ELF-1 (cell line): ENCODE measurements around the gene SIL1.
"Not testable (repeated sequence)": the region's sequence is repeated elsewhere in the genome, so short reads cannot be mapped to it uniquely, and the experiment has no call there.

Experiments used
- DNase-seq: peaks from one replicate; pipeline ENCODE4 v3.0.0-alpha.2; 2016; ENCODE audit warnings: low read depth, low spot score

The SIL1 gene

DNA sequence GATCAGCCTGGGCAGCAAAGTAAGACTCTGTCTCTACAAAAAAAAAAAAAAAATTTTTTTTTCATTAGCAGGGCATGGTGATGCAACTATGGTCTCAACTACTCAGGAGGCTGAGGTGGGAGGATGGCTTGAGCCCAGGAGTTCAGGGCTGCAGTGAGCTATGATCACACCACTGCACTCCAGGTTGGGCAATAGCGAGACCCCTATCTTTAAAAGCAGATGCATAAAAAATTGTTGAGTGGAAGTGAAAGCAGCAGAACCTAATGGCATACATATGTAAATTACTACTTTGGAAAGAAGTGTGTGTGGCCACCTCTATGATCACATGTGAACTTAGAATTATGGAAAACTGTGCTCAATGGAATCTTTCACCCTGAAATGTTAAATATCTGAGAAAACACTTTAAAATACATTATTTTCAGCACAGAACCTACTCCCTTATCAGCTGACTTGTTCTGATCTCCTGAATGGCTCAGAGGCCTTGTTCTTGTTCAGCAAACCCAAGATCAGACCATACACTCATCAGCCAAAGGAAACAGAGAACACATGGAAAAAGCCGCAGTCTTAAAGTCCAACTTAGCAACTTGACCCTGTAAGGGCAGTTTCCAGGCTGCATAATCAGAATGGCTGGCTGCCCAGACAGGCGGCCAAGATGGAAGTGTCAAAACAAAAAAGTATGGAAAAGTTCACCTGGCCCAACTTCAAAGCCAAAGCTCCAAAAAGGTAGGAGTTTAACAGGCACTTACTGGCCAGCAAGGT is 56.5 kb downstream of the SIL1 start:
- DNase-seq = no peak

DNA sequence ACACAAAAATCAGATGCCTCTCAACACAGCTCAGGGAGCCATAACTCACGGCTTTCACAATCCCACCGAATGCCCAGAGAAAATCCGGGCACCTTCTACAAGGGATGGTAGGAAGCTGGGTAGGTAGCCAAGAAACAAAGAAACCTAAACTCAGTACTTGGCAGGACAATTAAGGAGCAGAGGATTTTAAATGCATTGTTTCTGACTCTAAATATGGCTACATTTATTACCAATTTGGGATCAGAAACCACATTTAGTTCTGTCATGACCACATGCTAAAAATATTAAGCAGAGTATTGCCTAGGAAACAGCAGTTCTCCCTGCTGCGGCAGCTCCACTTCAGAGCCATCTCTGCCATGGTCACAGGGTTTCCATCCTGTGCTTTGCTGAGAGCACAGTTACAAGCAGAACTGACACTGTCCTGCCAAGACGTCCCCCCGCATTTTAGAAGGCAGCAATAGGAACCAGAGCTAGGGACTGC is 57.5 kb downstream of the SIL1 start:
- no peak for DNase-seq

DNA sequence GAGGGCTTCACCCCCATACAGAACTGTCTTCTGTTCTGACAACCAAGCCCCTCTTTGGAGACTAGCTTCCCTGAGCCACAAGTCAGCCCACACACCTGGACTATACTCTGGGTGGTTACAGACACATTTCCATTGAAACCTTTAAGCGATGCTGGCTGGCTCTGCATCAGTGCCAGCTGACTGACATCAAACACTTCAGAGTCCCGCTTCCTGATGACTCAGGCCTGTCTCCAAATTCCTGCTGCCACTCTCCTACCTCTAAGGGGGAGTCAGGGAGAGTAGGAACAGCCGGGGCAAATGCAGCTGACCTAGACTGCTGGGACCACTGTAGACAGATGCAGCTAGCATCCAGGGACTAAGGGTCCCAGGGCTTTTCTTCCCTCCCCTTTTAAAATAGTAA is 59.4 kb downstream of the SIL1 start:
- peak; percentile 27 for DNase-seq

DNA sequence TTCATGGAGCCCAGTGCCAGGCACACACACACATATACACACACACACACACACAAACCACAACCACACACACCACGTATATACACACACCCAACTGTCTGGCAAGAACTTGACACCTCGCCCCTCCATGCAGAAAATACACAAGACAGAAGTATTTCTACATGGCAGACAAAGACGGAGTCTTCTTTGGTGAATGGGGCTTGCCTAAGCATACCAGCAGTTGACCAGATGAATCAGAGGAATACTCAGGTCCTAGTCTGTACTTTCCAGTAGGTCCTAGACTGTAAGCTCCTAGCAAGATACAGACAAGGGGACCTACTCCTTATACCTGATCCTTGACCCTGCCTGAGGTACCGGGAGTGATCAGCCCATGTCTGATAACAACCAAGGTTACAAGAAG is 60.1 kb downstream of the SIL1 start:
- DNase-seq = no peak

DNA sequence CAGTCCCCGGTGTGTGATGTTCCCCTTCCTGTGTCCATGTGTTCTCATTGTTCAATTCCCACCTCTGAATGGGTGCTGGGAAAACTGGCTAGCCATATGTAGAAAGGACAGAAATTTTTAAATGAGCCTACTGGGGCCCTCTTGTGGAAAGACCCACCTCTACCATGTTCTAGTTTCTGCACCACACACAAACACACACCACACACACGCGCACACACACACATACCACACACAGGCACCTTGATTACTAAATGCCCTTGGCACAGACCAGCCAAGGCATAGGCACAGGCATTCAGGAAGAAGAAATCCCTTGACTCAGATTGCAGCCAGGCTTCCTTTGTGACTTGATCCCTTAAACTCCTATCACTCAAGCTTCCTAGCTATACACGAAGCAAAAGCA is 60.5 kb downstream of the SIL1 start:
- DNase-seq = peak; percentile 42

DNA sequence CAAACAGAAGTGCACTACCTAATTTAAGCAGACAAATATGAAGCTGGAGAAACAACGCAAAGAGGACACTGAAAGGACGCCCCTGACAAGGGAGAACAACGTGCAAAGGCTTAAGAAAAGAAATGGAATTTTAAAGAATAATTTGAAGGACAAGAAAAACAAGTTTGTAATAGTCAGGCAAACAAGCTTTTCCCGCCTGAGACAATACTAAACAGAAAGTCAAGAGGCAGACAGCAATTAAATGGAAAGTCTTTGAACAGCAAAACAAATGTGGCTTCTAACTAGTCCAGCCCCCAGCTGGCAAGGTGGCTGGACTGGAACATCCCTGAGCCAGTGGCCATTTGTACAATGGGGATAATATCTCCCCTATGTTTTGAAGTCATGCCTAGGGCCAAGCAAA is 63.3 kb downstream of the SIL1 start:
- peak; percentile 31 for DNase-seq

DNA sequence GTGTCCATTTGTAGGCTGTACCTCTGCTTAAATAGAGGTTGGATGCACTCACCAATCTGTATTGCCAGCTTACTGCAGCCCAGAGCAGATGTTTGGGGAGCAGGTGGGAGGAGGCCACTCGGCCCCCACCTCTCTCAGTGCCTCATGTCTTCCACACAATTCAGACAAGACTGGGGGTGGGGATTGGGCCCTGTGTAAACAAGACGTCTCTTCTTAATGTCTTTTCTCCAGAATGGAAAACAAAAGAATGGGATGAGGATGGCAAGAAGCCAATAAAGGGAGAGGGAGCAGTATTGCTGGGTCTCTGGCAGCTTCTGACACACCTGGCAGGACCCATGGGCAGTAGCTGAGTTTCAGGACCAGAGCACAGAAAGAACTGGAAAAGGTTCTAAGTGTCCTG is 64.9 kb downstream of the SIL1 start:
- DNase-seq = no peak

DNA sequence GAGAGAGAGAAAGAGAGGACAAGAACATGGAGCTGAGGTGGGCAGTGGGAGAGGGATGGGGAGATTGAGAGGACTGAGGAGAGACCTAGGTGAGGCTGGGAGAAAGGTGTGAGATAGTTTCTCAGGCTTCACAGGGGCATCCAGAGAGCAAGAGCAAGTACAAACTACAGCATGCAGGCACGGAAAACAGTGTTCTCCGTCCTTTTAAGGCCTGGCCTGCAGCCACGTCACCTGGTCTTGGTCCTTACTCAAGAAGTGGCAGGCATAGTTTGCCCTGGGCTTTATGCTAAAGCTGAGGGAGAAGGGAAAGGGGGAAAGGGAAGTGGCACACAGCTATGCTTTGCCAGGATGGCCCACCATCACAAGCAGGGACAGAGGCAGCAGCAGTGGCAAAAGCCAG is 65.7 kb downstream of the SIL1 start:
- no peak for DNase-seq

DNA sequence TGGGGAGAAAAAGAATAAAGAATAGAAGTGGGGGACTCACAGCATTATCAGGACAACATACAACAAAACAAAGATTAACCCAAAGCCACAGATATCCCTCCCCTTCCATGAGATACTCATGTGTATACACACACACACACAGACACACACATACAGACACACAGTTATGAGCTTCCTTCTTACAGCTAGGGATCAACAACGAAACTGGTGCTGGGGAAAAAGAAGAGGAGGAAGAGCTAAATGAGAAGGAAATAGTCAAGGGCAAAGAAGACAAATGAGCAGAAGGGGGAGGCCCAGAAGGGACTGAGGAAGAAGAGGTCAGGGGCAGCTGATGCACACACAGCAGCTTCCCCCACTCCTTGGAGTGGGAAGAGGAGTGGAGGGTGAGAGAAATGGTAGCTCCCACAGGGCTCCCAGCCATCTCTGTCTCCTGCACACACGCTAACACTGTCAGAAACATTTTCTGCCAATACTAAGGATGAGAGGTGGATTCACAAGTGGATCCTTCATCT is 66.2 kb downstream of the SIL1 start:
- DNase-seq = no peak

DNA sequence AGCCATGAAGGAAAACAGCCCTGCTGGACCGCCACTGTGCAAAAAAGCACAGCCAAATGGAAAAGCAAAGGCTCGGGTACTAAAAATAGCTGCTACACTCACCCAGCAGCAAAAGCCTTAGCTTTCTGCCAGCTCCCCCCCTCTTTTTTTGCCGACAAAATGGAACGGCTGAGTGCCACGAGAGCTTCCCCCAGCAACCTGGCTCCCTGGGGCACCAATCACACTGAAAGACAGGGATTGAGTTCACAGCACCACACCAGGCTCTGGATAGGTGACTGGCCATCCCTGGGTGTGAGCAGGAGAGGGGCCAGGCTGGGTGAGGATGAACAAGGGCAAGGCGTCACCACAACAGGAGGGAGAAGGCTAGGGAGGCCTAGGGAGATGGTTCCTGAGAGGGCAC is 66.7 kb downstream of the SIL1 start:
- peak; percentile 40 for DNase-seq

DNA sequence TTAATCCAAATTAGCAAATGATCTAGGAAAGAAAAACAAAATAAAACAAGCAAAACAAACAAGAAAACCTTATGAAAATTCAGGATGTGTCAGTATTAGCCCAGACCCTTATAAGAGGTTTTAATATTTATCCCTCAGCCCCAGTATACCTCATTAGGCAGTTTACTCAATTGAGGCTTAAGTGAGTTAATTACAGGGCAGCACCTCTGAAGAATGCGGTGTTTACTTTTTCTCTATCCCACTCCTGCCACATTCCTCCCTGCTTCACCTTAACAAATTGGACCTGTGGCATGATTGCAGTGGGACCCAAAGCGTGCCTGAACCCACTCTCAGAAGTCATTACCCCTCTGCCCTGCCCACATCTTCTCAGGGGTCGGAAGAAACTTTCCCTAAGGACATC is 67.1 kb downstream of the SIL1 start:
- no peak for DNase-seq

DNA sequence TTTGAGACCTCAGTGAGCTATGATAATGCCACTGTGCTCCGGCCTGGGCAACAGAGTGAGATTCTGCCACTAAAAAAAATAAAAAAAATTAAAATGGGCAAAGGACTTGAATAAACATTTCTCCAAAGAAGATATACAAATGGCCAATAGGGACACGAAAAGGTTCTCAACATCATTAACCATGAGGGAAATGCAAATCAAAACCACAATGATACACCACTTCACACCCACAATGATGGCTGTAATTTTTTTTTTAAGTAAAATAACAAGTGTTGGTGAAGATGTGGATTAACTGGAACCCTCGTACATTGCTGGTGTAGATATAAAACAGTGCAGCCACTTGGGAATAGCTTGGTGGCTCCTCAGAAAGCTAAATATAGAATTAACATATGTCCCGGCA is 68.0 kb downstream of the SIL1 start:
- no peak for DNase-seq

DNA sequence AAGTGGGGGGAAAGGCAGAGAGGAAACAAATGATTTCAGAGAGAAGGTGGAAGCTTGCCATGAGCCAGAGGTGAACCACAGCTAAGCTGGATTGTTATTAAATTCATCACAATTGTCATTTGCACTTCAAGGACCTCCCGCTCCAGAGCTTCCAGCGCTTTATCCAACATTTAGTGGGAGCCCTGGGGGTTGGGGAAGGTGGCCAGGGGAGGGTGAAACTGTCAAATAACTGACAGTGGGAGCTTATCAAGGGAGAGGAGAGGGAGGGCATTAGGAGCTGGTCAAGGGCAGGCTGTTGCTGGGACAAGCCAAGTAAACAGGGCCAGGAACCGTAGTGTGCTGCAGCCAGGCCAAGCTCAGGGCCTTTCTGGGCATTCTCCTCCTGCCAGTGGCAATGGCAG is 71.5 kb downstream of the SIL1 start:
- DNase-seq = no peak

DNA sequence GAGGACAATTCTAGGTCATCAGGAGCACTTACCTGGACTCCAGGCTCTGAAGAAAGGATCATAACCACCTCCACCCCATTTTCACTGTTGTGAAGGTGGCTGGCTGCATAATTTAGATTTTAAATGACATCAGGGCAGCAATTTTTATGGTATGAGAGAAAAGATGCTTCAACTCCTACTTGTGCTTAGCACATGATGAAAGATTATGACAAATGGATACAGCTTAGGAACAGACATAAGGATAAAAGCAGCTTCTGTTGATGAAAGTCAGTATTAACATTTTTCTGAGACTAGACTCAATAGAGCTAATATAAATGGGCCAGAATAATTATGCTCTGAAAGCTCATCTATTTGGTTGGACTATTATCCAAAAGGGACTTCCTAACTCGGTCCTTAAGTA is 72.2 kb downstream of the SIL1 start:
- no peak for DNase-seq

DNA sequence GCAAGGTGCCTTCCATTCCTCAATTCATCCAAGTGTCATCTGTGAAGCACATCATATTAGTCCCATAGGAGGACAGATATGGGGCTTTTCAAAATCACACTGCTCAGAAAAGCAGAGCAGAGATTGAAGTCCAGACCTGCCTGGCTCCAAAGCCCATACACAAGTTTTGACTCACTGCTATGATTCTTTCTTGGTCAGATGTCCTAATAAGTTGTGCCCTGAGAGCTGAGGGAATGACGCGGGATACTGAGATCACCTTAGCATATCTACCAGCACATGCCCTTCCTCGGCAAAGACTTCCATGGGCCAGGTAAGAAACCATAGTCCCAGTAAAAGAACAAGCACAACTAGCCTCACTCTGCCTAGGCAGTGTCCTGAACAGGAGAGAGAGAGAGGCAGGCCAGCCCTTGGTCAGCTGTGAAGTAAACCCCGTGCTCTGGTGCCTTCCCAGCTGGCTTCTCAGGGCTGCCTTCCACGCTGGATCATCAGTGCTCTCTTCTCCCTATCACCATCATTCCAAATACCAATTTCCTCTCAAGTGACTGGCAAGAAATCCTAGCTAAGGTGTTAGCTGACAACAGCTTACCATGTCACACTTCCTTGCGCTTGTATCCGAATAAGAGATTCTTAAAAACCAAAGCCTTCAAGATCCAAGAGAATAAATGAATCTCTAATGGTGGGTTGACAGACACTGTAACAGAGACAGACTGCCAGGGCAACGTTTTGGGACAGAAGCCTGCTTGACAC is 73.2 kb downstream of the SIL1 start:
- DNase-seq = no peak

DNA sequence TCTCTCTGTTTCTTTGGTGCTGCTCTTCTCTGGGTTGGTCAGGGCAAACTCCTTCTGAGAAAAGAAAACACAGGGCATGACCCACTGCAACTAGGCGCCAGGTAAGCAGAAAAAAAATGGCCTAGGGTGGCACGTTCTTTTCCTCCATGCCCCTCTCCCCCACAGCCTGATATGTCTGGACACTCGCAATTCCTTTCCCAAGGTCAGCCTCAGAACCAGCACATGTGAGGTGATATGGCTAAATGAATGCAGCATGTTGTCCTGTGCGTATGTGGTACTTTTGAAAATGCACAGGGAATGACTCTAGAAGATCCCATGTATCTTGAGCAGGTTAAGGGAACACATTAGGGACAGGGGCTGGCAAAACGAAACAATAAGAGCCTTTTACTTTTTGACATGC is 77.0 kb downstream of the SIL1 start:
- DNase-seq = no peak

DNA sequence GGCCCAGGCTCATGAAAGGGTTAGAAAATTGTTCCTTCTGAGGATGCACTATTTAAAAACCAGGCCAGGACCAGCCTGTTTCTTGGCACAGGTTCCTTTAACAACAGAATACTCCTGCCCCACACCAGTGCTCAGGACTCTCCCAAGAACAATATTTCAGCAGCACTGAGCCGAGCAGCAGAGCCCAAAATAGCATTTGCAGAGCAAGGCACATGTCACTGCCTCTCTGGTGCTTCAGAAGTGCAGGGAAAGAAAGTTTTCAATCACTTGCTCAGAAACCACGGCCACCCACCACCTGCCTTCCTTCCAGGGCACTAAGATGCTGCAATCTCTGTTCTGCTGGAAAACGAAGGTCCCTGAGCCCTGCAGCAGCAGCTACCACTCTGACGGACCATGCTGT is 77.6 kb downstream of the SIL1 start:
- no peak for DNase-seq

DNA sequence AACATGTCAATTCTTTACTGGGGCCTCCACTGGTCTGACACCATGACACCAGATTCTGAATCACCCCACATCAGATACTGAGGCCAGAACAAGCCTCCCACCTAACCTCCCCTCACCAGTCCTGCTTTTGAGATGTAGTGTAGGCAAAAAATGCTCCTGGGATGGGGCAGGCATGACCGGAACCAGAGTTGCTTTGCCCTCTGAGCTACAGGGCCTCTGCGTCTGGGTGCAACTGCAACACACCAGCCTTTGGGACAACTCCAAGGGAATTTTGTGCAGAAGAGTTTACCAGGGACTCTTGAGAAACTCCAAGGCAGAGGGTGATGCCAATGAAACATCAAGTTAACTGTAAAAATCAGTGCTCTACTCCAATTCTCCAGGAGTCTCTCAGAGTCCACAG is 79.4 kb downstream of the SIL1 start:
- DNase-seq = no peak

DNA sequence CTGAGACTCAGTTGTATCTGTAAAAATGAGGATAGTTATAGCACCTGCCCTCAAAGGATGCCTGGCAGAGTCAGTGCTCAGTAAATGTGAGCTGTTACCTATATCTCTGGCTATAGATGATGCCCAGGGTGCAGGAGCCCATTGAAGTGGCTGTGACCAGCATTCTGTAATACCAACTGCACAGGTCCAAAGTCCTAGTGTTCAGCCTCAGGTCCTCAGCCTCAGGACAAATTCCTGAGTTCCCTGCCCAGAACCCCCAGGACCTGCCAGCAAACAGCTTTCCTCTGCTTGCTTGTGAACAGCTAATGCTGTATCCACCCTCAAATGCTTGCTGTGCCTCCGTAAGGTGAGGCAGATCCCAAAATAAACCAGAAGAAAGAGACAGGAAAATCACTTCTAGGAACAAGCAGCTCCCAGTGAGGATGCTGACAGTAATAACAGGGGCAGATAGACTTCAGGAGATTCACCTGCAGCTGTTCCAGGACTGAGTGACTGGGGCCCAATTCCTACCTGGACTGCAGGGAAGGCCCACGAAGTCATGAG is 80.8 kb downstream of the SIL1 start:
- DNase-seq = no peak

DNA sequence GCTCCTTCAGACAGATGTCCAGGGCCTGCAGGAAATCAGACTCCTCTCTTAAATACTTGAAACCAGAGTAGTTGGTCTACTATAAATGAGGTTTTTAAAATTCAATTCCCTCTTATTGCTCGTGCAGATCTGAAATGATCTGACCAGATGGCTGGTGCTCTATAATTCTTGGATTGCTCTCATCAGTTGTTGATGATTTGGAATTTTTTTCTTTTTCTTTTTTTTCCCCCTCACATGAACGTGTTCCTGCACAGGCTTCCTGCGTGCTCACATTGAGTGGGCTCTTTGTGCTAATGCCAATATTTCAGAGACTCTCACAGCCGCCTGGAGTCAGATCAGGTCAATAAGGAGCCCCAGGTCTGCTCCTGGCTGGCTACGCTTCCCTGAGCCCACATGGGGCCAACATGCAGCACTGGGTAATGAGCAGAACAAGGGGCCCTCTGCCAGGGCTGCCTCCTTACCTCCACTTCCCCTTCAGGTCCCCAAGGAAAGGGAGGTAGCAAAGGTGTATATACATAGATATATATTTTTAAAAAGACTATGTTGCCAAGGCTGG is 82.0 kb downstream of the SIL1 start:
- DNase-seq = no peak

DNA sequence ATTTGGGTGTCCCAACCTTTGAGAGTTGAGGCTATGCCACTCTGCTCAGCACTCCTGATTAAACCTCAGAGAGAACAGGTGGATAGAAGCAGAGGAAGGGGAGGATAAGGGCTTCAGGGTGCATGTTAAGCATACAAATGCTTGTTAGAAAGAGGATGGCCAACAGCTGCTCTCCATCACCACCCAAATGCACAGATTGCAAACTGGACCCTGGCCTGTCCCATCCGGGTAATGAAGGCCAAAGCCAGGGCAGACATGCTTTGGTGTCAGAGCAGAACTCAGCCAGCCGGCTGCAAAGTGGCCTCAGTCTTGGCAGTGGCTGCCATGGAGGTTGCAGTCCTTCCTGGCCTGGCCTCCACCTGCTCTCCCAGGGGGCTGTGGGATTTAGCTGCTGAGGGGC is 84.3 kb downstream of the SIL1 start:
- DNase-seq = no peak

DNA sequence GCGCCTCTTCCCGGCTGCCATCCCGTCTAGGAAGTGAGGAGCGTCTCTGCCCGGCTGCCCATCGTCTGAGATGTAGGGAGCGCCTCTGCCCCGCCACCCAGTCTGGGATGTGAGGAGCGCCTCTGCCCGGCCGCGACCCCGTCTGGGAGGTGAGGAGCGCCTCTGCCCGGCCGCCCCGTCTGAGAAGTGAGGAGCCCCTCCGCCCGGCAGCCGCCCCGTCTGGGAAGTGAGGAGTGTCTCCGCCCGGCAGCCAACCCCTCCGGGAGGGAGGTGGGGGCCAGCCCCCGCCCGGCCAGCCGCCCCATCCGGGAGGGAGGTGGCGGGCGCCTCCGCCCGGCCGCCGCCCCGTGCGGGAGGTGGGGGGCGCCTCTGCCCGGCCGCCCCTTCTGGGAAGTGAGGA is 85.8 kb downstream of the SIL1 start:
- not testable (repeated sequence) for DNase-seq
